CD4-positive, alpha-beta T cell treated with Interleukin-6 at 100 ng/mL for 8 hours (primary cell): Measurements from ENCODE around the gene NEMP1.
"Not testable (repeated sequence)": the region's sequence is repeated elsewhere in the genome, so short reads cannot be mapped to it uniquely, and the experiment has no call there.

Source experiments
- DNase-seq: peaks from one replicate; pipeline ENCODE4 v3.0.0-alpha.2; 2020; ENCODE audit warnings: mixed read lengths, low spot score

NEMP1 gene, protein sequence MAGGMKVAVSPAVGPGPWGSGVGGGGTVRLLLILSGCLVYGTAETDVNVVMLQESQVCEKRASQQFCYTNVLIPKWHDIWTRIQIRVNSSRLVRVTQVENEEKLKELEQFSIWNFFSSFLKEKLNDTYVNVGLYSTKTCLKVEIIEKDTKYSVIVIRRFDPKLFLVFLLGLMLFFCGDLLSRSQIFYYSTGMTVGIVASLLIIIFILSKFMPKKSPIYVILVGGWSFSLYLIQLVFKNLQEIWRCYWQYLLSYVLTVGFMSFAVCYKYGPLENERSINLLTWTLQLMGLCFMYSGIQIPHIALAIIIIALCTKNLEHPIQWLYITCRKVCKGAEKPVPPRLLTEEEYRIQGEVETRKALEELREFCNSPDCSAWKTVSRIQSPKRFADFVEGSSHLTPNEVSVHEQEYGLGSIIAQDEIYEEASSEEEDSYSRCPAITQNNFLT

DNA sequence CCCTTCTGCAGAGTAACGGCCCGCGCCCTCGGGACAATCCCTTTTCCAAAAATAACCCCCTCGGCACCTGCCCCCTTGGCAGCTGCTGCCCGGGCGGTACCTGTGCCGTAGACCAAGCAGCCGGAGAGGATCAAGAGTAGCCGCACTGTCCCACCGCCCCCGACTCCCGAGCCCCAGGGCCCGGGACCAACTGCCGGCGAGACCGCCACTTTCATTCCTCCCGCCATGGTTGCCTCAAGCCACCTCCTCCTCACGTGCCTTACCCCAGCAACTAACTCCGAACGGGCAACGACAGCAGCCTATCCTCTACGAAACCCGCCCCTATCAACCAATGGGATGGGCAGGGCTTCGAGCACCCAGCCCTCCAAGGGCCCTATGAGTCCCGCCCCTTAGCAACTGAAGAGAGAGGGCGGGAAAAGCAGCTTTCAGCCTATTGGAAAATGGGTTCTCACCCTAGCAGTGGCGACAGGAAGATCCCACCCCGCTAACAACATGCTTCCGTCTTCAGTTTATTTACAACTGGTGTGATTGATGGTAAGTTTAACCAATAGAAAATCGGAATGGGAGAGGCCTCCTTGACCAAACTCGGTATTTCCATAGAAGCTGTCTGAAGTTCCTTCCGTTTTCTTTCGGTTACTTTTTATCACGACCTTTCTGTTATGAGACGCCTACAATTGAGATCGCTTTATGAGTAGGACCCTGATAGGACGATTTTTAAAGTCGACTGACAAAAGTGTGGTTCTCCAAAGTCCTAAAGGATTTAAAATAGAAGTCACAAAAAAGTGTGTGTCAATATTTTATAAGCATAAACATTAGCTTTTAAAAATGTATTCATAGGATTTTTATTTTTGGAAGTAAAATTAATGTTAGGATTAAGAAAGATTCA lies at the start of gene NEMP1:
Gene NEMP1 (minus strand): TSS at position 273 of the 886 bp plus-strand sequence. CDS start 46 bp downstream, at position 227.
- DNase-seq = peak; percentile 99

DNA sequence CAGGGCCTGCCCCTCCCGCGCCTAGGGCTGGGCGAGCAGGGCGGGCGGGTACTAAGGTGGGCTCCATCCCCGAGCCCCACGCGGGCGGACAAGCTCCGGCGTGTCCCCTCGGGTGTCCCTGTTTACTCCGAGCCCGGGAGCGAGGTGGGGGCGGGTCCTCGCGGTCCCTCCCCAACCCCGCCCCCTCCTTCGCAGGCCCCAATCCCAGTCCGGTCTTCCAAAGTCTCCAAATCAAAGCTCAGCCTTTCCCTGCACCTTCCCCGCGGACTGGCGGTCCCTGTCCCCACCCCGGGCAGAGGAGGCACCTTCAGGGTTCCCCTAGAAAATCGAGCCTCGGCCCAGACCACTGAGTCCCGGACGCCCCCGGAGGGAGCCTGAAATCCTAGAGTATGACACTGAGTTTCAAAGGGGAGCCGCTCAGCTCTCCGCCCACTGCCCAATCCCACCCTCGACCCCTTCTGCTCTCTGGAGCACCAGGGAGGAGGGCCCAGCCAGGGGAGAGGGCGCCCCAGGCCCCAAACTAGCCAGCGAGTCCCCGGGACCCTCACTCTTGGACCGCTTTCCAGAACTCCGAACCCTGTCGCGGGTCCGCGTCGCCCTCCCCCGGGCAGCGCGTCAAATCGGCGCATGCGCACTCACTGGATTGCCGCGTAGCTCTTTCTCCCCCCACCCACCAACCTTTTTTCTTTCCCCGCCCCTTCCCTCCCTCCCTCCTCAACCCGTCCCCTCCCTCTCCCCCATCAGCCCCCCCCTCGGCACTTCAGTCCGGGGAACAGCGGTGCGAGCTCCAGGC lies 49.3 kb upstream of the NEMP1 start, which contains the start of gene LRP1:
Gene LRP1 (plus strand): TSS at position 758 of the 793 bp plus-strand sequence. CDS start 482 bp downstream, outside the sequence.
- DNase-seq = peak; percentile 86

DNA sequence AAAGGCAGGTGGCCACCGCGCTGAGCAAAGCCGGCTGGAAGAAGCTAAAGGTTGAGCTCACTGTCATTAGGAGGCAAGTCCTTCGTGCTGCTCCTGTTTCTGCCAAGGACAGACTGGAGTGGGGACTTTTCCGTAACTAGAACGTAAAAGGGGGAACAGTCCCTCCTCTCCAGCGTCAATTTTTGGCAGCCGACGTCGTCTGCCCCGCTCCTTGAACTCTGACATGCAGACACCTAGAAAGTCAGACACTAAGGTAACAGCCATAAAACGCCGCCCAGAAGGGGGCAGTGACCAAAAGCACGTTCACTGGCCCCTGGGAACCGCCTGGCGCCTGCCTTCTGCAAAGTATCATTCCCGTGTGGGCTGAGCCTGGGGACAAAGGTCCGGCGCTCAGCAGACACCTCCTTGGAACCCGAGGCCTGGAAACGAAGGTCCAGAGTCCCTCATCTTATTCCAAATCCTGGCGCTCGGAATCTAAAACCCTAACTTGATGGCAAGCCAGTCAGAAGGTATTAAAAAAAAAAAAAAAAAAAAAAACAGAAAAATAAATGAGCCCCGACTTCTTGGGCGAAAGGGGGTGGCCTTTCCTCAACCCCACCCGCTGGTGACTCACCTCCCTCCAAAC lies 48.6 kb upstream of the NEMP1 start:
- DNase-seq = peak; percentile 65

DNA sequence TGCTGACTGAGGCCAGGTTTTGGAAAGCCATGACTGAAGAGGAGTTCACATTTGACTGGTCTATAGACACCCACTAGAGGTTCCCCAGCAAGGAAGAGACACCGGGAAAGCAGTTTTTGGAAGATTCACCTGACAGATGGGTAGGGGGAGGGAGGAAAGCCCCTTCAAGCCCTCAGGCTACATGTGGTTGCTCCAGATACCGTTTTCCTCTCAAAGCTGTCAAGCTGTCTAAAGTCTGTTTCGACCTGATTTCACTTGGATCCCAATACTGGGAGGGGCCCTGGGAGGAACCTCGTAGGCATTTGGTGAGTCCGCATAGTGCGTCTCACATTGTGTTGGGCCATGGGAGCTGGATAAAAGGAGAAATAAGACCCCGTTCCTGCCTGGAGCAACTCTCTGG lies 48.0 kb upstream of the NEMP1 start:
- DNase-seq = no peak

DNA sequence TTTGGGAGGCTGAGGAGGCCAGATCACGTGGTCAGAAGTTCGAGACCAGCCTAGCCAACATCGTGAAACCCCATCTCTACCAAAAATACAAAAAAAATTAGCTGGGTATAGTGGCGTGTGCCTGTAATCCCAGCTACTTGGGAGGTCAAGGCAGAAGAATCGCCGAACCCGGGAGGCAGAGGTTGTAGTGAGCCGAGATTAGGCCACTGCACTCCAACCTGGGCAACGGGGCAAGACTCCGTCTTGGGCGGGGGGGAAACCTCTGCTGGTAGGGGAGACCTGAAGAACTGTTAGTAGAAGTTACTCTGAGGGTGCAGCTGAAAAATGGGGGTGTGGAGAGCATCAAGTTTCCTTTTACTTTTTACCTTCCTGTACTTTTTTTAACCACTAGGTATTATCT lies 47.5 kb upstream of the NEMP1 start:
- DNase-seq = no peak

DNA sequence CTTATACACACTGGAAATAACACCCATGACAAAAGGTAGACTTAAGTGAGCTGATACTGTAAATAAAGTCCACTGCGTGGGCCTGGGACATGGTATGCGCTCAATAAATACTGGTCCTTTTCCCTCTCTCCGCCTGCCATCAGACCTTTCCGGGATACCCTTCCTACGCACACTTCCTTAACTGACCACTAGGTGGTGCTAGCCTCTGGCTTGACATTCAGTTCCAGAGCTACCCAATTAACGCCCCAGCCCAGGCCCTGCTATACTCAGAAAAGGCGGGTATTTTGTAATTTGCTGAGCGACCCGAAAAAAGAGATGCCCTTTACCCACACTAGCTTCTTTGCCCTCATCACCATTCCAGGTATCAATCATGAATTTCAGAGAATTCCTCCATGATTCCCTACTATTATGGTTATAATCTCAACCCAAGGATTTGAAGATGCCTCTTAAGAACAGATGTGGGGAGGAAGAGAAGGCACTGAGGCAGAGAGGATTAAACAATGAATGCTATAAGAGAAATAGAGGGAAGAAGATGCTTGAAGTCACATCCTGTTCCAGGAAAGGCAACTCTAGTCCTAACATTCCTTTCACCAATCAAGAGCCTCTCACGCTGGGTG lies 45.8 kb upstream of the NEMP1 start:
- peak; percentile 81 for DNase-seq

DNA sequence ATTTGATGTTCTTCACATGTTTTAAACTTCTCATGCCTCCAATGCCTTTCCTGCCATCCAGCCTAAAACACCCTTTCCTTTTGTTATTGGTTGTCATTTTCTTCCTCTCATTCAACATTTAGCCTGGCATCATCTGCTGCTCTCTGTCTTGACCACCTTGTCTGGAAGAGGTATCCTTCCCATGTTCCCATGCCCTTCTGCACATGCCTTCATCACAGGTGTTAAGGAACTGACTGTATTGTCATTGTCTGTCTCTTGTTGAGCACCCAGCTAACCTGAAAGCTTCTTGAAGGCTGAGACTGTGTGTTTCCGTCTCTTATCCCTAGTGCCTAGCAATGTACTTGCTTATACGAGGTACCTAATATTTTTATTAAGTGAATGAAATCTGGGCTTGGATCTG lies 45.2 kb upstream of the NEMP1 start:
- no peak for DNase-seq

DNA sequence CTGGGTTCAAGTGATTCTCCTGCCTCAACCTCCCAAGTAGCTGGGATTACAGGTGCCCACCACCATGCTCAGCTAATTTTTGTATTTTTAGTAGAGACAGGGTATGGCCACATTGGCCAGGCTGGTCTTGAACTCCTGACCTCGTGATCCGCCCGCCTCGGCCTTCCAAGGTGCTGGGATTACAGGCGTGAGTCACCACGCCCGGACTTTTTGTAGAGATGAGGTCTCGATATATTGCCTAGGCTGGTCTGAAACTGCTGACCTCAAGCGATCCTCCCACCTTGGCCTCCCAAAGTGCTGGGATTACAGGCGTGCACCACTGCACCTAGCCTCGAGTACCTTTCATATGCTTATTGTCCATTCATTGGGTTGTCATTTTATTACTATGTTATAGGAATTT lies 42.1 kb upstream of the NEMP1 start:
- not testable (repeated sequence) for DNase-seq

DNA sequence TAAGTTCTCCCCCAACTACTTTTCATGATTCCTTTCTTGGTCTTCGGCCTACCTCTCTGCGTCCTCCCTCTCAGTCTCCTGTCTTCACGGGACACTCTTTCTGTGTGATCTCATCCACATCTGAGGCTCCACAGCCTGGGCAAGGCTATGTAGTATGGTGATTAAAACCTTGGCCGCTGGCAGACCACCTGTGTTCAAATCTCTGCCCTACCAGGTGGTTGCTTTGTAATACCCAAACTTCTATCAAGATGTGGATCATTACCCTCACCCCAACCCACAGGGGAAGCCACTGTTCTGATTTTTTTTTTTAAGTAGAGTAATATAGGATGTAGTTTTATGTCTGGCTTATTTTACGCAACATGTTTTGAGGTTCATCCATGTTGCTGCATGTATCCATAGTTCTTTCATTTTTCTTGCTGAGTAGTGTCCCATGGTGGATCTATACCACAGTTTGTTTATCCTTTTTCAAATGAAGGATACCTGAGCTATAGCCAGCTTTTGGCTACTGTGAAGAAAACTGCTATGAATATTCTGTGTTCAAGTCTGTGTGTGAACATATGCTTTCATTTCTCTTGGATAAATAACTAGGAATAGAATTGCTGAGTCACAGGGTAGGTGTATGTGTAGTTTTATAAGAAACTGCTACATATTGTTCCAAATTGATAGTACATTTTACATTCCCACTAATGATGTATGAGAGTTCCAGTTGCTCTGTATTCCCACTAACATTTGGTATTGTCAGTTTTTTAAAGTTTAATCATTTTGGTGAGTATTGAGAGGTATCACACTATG lies 40.9 kb upstream of the NEMP1 start:
- DNase-seq = no peak

DNA sequence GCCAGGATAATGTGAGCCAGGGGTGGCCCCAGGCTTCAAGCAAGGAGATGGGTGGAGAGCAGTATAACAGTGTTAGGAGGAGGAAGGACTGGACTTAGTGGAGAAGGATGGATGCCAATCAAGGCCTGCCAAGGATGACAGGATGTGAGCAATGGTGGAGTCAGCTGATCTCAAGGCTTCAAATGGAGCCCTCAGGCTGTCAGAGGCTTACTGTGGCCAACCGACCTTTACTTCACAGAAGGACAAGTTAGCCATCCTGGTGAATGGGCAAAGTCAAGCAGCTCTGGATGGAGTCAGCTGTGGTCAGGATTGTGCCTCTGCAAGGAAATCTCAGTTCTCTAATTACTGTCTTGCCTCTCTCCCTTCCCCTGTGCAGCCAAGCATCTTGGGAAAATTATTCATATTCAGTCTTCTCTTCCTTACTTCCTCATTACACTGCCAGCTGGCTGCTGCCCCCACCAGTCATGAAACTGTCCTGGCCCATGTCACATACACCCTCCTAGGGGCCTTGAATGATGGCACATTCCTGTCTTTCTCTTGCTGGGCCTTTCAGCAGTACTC lies 40.2 kb upstream of the NEMP1 start:
- DNase-seq = no peak

DNA sequence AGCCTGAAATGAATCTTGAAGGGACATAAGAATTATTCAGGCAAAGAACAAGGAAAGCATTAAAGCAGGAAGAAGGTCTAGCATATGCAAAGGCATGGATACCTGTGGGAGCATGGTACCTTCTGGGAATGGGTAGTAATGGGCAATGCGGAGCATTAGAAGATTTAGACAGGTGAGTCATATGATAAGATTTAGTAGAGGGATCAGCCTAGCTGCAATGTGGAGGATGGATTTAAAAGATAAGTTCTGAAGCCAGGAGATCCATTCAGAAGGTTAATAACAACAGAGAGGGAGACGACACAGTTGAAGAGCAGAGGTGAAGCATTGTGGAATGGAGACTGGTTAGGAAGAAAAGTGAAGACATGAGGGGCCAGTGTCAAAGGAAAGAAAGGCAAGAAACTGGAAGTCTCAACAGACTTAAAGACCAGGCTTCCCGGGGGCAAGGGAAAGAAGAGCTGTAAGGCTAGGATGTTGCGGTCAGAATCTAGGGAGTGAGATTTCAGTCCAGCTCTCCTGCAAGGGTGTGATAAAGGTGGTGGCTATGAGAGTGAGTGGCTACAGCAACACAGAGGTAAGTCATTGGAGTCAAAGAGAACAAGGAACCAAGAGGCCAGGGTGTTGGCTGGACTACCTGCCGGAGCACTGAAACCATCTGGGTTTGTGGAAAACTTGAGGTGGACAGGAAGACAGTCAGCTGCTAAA lies 38.1 kb upstream of the NEMP1 start:
- DNase-seq = no peak

DNA sequence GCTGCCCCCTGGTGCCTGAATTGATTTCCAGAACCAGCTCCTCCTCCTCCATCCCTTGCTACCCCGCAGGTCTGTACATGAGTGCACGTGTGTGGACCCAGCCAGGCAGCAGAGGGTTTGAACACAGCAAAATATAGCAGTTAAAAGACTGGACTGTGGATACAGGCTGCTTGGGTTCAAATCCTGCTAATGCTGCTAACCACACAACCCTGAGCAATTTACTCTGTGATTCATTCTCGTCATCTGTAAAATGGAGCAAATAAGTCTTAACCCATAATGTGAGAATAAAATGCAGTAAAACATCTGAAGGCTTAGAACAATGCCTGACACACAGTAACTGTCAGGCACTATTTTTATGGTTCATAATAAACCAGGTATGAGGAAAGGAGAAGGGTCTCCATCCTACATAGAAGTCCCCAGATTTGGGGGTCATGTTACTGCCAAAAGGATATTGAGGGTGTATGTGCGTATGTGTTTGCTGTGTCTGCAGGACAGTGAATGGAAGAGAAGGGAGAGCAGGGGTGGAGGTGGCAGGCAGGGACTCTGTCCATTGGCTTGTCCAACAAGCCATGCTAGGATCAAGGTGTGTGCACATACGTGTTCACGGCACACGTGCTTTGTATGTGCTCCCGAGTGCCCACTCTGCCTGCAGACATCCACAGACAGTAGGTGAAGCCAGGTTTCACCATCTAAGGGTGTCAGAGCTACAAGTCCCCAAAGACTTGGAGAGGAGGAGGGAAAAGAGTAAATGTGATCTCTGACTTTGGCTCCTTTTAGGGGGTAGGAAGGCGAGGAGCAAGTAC lies 34.1 kb upstream of the NEMP1 start:
- no peak for DNase-seq

DNA sequence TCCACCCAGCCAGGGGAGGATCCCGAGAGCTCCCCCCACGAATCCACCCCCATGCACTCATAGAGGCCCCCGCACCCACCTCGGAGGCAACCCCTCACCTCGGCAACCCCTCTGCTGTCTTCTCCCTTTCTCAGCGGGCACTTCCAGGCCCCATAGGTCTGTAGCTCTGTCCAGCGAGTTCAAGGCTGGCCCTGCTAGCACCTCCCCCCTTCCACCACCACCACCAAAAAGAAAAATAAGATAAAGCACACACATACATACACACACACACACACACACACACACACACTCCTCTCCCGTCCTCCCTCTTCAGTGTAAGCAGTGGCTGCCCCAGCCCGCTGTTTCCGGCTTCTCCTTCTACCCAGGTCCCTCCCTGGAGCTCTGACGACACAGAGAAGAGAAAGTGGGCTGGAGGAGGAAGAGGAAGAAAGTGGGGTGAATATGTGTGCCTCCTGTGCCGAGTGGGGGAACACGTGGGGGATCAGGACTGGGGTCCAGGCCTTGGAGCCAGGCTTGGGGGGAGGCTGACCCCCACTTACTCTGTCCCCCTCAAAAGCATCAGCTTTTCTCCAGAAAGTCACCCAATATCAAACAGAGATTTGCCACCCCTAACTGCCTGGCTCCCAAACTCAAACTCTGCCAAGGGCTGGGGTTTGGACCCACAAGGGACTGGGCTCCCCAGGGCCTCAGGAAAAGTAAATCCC lies 32.6 kb upstream of the NEMP1 start, which contains the start of gene STAT6:
Gene STAT6 (minus strand): TSS at position 332 of the 704 bp plus-strand sequence. CDS start 3,084 bp downstream, outside the sequence.
- peak; percentile 90 for DNase-seq

DNA sequence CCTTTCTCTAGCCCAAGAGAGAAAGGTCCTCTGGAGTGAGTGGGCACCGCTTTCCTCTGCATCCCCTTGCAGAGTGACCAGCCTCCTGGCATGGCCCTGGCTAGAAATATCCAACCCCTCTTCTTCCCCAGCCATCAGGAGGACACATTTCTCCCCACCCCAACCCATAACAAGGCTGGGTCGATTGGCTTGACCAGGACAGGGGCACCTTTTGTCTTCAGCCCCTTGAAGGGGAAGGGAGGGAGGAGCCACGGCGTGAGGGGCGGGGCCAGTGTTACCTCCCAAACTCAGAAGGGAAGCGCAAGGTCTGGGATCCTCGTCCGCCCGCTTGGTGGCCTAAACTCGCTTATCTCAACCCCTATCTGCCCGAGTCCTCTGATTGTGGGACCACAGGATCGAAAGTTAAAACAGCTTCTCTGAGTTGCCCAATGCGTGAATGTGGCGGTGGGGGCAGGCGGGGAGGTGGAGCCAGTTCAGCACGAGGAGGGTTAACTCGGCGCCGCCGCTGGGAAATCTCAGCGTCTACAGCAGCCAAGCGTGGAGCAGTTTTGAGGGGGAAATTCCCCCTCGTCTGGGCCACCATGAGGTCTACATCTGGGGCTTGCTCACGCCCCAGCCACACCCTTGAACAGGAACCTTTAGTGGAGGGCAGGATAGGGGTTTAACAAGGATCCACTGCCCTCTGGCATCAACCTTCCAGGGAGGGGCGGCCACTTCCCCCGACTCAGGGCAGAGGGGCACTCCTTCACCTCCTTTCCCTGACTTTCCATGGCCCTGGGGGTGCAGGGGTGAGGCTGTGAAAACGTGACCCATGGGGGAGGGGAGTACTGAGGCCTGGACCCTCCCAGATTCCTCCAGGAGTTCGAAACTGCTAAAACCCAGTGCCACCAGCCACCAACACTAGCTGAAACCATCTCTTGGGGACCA lies 31.8 kb upstream of the NEMP1 start:
- DNase-seq = peak; percentile 49

DNA sequence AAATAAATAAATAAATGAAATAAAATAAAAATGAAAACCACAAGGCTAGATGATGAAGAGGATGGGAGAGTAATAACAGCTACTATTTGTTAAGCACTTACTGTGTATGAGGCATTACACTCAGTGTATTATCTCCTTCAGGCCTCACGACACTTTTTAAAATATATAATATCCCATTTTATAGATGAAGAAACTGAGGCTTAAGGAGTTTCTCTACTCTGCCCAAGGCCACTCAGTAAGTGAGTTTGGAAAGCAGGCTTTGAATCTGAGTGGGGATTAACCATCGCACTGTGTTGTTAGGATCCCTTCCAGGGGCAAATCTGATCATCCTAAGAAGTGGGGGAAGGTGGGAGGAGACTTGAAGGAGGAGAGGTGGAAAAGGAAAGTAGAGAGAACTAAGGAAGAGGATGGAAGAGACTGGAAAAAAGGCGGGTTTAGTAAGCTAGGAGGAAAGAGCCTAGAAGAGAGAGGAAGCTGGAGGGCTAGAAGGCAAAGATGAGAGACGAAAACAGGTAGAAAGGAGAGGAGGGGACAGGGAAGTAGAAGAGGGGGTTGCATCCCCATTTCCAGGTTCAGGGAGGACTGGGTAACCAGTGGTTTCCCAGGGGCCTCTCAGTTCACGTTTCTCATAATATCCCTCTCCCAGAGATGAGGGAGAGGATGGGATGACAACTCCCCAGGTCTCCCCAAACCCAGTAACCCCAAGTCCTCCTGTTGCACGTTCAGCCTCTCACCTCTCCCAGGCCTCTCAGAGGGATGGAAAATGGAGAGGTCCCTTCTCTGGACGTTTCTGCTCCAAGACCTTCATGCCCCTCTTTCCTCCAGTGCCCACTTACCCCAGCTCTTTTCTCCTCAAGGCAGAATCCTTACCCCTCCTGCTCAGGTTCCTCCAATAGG lies 30.9 kb upstream of the NEMP1 start:
- no peak for DNase-seq
